ENCODE data around the gene NRP1.

GRCh38 chr10:33142295-33142694, 192.2 kb downstream of the NRP1 start:
- TF ChIP-seq, protein P1, sequence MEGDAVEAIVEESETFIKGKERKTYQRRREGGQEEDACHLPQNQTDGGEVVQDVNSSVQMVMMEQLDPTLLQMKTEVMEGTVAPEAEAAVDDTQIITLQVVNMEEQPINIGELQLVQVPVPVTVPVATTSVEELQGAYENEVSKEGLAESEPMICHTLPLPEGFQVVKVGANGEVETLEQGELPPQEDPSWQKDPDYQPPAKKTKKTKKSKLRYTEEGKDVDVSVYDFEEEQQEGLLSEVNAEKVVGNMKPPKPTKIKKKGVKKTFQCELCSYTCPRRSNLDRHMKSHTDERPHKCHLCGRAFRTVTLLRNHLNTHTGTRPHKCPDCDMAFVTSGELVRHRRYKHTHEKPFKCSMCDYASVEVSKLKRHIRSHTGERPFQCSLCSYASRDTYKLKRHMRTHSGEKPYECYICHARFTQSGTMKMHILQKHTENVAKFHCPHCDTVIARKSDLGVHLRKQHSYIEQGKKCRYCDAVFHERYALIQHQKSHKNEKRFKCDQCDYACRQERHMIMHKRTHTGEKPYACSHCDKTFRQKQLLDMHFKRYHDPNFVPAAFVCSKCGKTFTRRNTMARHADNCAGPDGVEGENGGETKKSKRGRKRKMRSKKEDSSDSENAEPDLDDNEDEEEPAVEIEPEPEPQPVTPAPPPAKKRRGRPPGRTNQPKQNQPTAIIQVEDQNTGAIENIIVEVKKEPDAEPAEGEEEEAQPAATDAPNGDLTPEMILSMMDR (conservative IDR thresholded peaks at IDR 0.05 in 1 of 2, IDR thresholded peaks at IDR 0.05 in 1 of 2; ENCODE audit: extremely low read depth in 1 of 2, insufficient read depth in 1 of 2, low read depth in 1 of 2, low read length in 2 of 2): no peak
- TF ChIP-seq EZH2 (IDR thresholded peaks at IDR 0.05; ENCODE audit: borderline replicate concordance, low read length): no peak

Measured in mammary epithelial cell (primary cell).